Inferior parietal cortex (tissue), 1 donor: Measurements from ENCODE around the gene PLAAT3.
"Not testable (repeated sequence)": the region's sequence is repeated elsewhere in the genome, so short reads cannot be mapped to it uniquely, and the experiment has no call there.

Source experiments
- DNase-seq: peaks from one replicate; pipeline ENCODE4 v3.0.0-alpha.2; 2016; ENCODE audit errors: extremely low spot score

Gene PLAAT3

DNA sequence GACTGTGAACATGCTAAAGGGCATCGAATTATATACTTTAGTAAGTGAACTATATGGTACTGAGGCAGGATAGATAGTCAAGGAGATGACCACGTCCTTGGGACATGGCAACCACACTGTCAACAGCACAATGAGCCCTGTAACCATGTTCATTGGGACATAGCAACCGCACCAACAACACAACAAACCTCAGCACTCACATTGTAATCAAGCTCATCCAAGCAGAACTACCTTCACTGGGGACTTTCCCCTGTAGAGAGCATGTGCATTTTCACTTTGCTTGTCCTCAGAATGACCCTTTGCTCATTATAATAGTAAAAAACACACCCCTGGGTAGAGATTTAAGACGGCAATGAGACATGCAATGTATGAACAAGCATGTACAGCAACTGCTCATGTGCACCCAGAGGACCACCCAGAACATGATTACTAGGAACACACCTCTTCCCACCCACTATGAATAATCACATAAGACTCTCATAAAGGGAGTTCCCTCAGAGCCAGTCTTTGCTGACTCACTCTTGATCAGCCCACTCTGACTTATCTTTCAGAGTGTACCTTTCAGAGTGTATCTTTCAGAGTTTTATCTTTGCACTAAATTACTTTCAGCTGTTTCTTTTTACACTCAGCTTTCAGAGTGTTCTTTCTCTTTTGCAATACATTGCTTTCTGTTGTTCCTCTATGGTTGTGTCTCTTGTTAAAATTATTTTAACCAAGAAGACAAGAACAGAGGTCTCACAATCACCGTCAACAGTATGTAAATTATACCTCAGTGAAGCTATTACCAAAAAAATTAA lies 47.0 kb downstream of the PLAAT3 start:
- DNase-seq, result no peak

DNA sequence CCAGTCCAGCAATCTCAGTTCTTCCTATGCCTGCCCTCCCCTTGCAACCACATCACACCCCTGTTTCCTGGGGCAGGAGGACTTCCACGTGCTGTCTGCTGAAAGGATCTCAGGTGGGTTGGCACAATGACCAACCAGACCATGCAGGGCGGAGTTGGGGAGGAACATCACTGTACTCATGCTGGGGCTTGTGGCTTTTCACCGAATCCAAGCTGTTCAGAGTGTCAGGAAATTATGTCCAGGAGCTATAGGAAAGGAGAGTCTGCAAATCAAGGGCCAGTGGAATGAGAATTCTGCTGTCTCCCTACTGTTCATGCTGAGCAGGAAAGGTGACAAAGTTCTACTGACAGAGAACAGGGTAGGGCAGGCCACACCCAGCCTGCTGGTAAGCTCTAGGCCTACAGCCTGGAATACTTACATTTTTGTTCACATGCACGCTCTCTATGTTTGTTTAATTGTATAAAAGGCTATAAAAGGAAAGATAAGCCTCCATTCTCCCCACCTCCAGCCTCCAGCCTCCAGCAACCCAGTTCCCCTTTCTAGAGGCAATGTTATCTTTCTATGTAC lies 49.4 kb downstream of the PLAAT3 start:
- DNase-seq, result no peak

DNA sequence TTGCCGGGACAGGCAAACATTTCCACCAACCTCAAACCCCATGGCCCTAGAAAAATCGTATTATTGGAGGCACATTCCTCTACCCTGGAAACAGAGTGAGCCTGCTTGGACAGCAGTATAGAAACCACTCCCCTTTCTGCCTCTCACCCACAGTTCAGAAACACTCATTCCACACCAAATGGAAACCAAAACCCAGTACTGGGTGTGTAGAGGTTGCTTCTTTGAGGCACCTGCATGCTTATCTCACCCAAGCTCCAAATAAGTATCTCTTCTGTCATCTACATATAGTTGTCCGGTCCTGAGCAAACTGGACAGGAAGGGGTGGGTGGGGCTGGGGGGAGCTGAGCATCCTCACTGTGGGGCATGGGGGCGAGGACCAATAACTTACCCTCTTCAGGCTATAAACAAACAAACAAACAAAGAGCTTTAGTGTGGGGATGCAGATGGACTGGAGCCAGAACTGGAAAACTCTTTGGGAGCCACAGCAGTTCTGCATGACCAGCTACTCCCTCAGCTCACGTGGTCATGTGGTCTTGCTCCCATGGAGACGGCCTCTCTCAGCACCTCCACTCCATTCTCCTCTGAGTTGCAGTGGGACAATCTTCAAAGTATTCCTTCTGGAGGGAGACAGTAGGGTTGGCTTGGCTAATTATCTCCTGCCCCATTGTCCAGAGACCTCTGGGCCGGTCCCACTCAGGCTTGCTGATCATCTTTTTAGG lies 50.0 kb downstream of the PLAAT3 start:
- DNase-seq, result no peak

DNA sequence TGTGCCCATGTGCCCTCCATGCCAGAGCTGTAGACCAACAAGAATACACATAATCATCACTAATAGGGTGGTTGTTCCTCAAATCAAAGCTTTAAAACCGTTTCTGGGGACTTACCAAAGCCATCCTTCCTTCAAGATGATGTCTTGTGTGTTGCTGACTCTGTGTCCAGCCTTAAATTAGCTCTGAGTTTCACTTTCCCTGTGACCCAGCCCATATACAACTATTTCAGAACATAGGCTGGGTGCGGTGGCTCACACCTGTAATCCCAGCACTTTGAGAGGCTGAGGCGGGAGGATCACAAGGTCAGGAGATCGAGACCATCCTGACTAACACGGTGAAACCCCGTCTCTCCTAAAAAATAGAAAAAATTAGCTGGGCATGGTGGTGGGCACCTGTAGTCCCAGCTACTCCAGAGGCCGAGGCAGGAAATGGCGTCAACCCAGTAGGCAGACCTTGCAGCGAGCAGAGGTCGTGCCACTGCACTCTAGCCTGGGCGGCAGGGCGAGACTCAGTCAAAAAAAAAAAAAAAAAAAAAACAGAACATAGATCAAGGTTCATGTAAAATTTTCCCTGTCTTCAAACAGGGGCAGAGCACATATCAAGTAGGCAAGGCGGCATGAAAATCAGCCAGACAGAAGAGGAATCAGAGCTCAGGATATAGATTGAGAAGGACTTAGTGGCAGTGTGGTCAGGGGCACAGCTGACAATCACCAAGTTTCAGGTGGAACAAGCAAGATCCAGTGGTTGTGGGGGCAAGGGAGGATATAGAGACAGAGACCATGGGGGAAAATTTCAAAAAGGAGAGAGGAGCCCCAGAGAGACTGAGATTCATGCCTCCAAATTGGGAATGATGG lies 50.8 kb downstream of the PLAAT3 start, which contains the start of gene PLAAT2:
Gene PLAAT2 (minus strand): TSS at position 179 of the 855 bp plus-strand sequence. CDS start 55 bp downstream, at position 124.
- DNase-seq, result no peak

DNA sequence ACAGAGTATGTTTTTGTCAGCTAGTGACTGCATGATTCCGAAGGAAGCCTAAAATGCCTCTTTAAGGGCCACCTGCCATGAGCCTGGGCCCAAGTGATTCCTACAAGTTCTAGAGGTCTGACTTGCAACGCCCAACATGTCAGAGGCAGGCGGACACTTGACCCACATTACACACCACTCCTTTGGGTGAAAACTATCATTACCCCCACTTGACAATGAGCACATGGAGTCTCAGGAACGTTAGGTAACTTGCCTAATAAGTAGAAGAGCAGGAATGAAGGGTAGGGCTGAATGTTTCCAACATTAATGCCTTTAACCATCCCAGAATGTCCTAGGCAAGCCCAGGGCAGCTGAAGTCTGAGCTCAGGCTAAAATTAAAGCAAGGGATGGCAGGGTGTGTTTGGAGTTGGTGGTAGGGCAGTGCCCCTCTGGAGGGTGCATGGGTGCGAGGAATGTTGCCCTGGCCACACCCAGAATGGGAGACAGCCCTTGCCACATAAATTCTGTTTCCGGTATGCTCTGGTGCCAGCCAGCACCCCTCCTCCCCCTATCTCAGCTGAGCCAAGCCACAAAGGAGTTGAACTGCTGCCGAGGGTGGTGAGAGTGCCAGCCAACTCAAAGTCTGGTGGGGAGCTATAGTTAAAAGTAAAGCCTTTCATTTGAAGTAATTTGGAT lies 53.6 kb downstream of the PLAAT3 start:
- DNase-seq, result no peak

DNA sequence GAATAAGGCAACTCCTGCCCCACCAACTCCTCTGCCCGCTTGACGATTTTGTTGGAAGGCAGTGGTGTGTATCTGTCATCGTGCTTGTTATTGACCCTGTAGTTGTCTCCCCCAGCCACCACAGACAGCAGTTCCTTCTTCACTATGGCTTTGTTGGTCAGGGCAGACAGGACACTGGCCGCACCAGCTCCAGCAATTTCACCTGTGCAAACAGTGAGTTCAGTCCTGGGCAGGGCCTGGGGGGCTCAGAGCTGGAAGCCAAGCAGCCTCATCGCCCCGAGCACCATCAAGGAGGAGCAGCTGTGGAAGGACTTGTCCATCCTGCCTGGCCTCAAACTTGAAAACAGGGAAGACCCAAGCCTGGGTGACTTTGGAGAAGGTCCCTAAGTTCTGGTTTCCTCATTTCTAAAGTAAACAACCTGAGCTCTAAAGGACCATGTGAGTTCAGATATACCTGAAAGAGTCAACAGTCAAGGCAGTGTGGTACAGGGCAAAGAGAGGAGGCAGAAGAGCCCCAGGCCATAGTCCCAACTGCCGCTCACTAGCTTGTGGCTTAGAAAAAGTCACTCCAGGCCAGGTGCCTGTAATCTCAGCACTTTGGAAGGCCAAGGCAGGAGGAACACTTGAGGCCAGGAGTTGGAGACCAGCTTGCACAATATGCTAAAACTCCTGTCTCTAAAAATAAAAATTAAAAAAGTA lies 55.6 kb downstream of the PLAAT3 start:
- no peak for DNase-seq

DNA sequence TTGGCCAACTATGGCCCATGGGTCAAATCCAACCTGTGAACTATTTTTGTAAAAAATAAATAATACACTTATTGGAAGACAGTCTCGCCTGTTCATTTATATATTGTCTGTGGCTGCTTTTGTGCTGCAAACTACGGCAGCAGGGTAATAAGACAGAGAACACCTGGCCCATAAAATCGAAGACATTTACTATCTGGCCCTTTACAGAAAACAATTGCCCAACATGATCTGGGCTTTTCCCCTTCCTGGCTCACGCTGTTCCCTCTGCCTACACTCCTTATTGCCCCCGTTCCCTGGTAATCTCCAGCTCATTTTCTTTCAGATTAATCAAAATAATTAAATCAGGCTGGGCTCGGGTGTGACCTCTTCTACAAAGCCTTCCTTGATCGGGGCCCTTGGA lies 56.7 kb downstream of the PLAAT3 start:
- no peak for DNase-seq

DNA sequence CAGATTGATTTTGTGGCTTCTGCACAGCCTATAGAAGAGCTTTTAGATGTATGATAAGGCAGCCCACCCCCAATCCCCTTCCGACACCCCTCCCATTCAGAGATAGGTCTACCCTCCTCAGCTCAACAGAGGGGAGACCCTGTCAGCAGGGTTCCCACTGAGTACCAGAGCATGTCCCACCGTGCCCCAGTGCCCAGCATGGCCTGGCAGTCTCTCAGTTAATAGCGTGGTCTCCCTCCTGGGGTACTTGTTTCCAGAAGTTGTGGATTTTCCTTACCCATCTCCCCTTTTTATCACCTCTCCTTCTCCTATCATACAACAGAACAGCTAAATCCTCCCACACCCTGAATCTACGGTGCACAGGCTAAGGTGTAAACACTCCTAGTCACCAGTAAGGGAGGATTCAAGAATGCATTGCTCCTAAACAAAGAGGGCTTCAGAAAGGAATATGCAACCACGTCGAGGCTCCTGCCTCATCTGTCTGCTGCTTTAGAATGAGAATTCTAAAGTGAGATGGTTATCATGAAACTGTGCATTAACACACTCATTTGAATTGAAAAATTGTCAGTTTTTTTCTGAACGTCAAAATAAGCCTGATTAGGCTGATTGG lies 57.7 kb downstream of the PLAAT3 start:
- DNase-seq, result no peak

DNA sequence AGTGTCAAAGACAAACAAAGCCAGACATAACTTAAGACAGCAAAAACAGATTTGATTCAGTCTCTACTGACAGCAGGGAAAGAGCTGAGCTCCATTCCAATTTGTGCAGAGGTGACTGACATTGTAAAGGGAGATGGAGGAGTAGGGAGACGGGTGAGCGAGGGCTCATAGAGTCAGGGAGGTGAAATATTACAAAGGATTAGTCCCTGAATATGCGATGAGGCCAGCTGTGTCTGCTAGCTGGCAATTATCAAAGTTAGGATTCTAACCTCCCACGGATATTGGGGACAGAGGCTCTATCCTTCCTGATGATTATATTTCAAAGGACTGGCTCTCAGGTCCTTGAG lies 59.4 kb downstream of the PLAAT3 start:
- DNase-seq, result no peak

DNA sequence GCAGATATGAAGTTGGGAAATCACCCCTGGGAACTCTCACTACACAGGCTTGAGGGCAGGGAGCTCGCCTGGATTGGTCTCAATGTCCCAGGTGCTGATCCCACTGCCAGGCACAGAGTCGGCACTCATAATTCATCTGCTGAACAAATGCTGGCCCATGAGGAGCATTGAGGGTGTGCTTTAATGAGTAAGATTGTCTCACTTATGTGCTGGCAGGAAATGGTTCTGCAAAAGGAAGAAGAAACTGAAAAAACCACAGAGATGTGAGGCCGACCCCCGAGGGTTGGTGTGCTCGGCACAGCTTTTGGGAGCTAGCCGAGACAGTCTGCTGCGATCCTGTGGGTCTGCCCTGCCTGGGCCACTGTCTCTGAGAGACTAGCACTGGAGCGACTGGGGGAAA lies 60.5 kb downstream of the PLAAT3 start:
- no peak for DNase-seq

DNA sequence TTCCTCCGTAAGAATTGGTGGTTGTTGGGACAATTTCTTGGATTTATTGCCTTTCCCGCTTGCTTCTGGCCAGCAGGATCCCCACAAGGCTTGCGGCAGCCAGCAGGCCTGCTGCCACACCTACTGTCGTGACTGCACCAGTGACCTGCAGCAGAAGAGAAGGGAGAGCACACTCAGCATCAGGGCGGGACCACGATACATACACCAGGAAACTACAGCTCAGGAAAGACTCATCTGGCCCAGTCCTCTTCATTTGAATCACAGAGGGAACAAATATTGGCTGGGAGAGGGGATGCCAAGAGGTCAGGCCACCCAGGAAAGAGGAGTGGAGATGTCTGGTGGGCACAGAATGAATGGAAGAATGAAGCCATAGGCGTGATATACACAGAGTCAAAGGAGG lies 61.3 kb downstream of the PLAAT3 start:
- no peak for DNase-seq

DNA sequence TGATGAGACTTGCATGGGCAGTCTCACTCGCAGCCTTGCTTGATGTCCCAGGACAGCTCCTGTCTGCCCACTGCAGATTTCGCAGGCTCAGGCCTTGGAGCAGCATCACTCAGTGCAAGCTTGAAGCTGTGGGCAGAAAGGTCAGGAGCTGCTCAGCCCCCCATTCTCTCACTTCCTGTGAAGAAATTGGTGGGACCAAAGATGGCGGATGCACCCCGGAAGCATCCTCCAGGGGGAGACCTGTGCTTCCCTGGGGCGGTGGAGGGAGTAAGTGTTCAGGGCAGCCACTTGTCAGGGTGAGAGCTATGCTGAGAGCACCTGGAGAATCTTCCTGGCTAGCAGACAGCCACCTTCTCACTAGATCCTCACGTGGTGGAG lies 62.4 kb downstream of the PLAAT3 start:
- no peak for DNase-seq

DNA sequence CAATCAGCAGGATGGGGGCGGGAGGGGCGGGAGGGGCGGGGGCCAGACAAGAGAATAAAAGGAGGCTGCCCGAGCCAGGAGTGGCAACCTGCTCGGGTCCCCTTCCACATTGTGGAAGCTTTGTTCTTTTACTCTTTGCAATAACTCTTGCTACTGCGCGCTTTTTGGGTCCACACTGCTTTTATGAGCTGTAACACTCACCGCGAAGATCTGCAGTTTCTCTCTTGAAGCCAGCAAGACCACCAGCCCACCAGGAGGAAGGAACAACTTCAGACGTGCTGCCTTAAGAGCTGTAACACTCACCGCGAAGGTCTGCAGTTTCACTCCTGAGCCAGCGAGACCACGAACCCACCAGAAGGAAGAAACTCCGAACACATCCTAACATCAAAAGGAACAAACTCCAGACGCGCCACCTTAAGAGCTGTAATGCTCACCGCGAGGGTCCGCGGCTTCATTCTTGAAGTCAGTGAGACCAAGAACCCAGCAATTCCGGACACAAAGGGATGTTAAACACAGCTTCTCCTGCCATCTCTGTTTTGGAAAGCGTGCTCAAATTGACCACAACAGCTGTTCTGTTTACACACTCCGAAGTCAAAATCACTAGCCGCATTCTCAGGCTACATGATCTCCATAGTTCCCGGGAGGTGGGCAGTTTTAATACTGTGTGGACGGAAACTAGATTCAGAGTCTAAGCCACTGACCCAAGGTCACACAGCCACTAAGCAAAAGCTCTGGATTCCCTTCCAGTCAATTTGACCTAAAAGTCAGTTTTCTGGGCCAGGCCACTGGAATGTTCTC lies 62.9 kb downstream of the PLAAT3 start:
- no peak for DNase-seq

DNA sequence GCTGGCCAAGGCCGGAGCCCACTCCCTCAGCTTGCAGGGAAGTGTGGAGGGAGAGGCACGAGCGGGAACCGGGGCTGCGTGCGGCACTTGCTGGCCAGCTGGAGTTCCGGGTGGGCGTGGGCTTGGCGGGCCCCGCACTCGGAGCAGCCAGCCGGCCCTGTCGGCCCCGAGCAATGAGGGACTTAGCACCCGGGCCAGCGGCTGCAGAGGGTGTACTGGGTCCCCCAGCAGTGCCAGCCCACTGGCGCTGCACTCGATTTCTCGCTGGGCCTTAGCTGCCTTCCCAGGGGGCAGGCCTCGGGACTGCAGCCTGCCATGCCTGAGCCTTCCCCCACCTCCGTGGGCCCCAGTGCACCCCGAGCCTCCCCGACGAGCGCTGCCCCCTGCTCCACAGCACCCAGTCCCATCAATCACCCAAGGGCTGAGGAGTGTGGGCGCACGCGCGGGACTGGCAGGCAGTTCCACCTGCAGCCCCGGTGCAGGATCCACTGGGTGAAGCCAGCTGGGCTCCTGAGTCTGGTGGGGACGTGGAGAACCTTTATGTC lies 64.0 kb downstream of the PLAAT3 start:
- DNase-seq, result not testable (repeated sequence)

DNA sequence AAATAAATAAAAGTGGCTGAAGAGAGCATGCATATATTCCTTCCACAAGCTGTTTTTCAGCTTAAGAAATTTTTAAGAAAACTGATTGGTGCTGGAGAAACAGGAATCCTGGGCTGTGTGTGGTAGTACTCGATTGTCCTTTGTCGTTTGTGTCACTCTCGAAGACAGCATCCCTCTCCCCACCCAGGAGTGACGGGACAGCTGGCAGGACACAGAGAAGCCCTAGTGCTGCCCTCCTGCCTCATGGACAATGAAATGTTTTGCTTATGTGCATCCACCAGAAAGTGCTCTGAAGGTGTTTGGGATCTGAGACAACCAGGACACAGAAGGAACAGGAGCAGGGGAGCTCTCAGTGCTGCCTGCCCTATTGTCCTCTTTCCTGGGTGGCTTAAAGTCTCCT lies 64.8 kb downstream of the PLAAT3 start:
- DNase-seq, result no peak

DNA sequence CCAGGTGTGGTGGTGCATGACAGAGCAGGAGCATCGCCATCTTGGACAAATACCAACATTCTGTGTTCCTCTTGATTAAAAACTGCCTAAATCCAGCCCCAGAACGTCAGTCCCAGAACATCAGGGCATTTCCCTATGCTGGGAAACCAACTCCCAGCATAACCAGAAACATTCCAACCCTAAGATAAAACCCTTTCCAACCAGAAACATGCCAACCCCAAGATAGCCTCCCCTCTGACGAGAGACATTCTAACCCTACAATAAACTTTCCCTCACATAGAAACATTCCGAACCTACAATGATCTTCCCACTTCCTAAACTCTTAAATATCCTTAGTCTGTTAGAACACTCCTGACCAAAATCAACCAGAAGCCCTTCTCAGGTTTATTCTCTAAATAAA lies 66.1 kb downstream of the PLAAT3 start:
- no peak for DNase-seq

DNA sequence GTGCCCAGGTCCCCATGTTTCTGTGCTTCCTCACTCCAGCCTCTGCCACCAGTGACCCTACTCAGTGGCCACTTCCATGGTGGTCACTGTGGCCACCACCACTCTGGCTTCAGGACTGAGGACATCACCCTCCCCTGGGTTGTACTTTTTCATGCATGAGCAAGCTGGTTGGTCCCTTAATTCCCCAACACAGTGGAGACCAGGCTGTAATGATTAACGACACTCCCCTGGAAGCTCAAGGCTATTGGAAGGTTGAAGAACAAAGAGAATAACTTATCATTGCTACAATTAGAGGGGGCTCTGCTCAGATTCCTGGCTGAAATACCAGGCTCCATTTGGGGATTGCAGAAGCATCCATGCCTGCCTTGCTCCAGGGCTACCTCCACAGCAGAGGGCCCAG lies 67.2 kb downstream of the PLAAT3 start:
- no peak for DNase-seq

DNA sequence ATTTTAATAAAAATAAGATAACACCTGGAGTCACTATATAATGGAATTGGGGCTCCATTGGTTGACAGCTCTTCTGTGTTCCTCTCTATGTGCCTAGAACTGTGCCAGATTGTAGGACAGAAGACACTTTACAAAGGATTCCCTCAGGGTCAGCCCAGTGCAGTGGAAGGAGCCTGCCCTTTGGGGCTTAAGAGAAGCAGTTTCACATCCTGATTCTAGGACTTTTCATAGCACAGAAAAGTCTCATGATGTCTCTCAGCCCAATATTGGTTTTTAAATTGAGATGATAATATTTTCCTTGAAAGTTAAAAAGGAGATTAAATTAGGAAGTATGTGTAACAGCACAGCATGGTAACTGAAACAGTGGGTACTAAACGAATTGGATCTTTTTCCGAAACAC lies 70.5 kb downstream of the PLAAT3 start:
- no peak for DNase-seq

DNA sequence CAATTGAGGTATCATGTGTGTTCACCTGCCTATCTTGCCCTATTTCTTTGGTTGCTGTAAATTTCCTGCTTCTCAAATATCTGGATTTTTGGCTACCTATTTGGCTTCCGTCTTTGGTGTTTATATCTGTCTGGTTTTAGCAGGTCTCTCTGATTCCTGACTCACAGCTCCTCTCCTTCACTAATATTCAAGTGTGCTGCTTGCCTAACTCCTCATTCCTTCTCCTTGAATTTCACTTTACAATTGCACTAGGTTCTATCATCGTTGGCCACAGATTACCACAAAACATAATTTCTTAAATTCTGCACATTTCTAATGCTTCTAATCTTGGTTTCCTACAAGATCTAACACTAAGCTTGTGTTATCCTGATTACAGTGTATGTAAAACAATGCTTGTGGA lies 71.7 kb downstream of the PLAAT3 start:
- not testable (repeated sequence) for DNase-seq
